IPS DF 4.7 (cell line): ENCODE data around the gene CHCHD5.

ENCODE experiments used
- DNase-seq: peaks from one replicate; pipeline ENCODE4 v3.0.0-alpha.2; 2013; ENCODE audit warnings: low spot score; ENCODE audit errors: extremely low read depth

Gene CHCHD5

DNA sequence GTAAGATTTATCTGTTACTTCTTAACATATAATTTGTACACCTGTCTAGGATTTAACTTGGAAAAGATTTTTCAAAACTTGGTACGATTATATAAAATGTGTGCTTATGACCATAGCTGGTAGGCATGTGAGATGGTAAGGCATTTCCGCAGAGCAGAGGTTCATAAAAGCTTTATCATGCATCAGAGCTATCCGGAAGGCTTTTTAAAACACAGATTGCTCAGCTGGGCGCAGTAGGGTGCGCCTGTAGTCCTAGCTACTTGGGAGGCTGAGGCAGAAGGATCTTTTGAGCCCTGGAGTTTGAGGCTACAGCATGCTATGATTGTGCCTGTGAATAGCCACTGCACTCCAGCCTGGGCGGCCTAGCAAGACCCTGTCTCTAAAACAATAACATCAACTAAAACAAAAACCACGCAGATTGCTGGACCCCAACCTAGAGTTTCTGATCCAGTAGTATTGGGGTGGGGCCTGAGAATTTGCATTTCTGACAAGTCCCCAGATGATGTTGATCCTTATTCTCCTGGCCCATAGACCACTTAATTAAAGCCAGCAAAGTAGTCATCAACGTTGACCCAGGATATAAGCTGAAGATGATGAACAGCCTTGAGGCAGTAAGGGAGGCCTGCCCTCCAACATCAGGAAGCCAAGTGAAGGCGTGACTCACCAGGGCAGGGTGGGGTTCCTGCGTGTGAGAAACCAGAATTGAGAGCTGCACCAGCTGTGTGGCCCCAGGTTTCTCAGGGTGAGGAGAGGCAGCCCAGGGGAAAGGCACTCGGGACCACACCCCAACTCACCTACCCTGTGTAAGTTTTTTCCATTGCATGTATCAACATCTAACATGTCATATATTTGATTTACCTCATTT, 39.7 kb downstream of the CHCHD5 start:
- DNase-seq = no peak

DNA sequence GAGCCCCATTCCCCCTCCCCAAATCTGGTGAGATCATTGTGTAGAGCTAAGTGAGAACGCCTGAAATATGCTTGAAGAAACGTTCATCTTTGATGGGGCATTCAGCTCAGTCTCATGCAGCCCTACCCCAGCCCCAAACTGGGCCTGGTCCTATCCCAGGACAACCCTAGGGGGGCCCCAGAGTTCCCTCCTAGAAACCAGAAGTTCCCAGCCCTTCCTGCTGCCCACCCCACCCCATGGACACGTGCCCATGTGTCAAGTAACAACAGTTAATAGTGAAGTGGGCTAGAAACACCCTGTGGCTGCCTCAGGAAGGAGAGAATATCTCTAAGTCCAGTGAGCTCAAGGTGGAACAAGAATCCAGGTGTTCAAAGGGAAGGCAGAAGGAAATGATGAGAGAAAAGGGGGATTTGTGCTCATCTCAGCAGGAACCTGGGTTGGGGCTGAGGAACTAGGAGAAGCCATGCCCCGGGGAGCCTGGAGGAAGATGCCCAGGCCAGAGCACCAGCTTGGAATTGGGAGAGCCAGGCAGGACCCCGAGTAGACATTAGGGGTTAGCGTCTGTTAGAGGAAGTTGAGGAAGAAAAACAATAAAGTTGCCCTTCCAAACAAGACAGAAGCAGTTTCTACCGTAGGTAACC, 41.2 kb downstream of the CHCHD5 start:
- no peak for DNase-seq

DNA sequence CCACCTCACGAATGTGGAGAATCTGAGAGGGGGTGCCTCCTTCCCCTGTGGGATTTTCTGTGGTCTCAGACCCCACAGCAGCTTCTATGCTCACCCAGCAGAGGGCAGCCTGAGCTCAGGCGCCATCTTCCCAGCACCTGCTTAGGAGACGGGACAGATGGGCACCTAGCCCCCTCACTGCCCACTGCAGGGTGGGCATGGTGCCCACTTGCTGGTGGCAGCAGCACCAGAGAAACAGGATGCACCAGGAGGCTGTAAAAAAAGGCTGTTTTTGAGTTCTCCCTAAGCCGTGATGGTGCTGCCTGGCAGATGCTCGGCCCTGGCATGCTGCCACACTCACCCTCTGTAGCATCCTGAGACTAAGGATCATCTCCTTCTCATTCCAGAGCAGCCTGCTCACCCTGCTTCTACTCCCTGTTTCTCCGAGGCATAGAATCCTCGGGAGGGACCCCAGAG, 42.2 kb downstream of the CHCHD5 start:
- DNase-seq = no peak

DNA sequence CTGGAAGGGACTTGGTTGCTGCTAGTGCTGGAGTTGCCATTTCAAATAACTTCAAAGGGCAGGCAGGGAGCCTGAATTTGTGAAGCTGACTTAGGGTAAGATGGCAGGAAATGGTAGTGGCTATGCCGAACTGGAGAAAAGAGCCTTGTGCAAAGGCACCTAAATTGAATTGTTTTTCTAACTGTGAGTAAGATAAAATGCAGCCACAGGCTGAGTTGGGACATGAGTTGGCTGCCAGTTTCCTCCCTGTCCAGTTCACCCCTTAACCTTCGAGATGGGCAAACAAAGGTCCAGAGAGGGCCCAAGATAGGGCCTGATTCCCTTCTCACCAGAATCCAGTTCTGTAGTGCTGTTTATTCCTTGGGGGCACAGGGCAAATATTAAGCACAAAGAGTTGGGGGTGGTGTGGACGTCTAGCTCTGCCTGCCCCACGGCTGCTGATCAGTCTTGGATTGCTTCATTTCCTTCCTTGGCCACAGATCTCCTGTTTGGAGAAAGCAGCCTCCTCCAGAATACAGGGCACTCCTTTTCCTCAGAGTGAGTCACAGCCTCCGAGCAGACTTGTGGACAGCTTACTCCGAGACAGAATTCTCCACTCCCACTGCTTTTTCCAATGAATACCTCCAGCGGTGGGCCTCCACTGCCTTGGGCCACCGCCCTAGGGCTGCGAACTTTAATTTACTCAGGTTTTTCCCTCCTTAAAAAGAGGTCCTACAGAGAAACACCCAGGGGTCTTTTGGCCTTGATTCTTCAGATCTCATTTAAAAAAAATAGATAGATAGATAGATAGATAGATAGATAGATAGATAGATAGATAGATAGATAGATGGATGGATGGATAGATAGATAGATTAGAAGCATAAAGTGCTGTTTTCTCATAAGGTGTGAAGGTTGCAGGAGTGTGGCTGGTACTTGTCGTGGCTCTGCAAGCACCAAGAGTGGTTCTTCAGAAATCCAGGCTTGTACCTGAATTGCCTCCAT, 42.9 kb downstream of the CHCHD5 start:
- no peak for DNase-seq

DNA sequence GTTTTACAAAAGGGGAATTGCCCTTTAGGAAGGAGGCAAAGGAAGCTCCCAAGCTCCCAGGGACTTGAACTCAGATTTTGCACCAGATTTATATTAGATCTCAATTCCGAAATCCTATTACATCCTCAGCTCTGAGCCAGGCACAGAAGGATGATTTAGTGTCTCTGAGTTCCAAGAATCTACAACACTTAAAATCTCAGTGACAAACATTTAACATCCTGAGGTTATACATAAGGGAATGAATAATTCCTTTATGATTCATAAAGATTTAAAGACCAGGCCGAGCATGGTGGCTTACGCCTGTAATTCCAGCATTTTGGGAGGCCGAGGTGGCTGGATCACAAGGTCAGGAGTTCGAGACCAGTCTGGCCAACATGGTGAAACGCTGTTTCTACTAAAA, 44.8 kb downstream of the CHCHD5 start:
- no peak for DNase-seq

DNA sequence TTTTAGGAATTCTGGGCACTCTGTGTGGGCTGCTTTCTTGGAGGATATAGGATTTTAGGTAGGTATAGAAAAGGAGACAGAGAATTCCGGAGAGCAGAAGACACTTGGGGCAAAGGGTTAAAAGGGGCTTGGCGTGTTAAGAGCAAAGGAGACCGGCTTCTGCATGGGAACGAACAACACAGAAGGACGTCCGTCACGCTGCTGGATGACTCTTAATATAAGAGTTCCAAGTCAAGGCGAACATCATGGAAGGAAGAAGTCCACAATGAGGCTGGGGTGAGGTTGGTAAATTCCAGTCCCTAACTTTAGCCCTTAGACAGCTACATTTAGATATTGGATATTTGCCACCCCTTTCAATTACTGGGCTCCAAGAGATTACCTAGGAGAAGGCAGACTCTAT, 45.4 kb downstream of the CHCHD5 start:
- DNase-seq = no peak

DNA sequence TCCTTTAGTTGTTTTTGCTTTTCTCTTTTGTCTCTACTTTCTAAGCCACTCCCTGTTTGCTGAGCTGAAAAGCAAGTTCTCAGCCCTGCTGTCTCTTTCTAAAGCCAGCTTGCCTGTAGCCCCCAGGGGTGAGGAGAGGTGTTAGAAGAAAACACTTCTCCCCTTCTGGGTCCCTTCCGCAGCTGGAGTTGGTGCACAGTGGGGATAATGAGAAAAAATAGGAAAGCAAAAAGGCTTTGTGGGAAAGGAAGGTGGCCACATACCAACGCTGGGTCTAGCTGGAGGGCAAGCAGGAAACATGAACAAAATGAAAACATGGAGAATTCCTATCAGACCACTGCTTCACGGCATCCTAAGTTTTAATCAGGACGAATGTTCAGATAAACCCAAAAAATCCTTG, 45.9 kb downstream of the CHCHD5 start:
- DNase-seq = no peak

DNA sequence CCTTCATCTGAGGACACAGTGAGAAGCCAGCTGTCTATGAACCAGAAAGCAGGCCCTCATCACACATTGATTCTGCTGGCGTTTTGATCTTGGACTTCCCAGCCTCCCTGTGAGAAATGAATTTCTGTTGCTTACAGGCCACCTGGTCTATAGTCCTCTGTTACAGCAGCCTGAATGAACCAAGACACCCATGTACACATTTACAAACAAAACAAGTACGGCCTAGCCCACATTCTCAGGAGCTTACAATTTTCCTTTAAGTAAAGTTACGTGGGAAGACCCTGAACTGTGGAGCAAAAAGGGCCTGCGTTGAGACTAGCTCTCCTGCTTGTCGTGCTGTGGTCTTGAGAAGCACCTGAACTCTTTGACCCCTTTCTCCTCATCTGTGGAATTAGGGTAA, 49.3 kb downstream of the CHCHD5 start:
- no peak for DNase-seq

DNA sequence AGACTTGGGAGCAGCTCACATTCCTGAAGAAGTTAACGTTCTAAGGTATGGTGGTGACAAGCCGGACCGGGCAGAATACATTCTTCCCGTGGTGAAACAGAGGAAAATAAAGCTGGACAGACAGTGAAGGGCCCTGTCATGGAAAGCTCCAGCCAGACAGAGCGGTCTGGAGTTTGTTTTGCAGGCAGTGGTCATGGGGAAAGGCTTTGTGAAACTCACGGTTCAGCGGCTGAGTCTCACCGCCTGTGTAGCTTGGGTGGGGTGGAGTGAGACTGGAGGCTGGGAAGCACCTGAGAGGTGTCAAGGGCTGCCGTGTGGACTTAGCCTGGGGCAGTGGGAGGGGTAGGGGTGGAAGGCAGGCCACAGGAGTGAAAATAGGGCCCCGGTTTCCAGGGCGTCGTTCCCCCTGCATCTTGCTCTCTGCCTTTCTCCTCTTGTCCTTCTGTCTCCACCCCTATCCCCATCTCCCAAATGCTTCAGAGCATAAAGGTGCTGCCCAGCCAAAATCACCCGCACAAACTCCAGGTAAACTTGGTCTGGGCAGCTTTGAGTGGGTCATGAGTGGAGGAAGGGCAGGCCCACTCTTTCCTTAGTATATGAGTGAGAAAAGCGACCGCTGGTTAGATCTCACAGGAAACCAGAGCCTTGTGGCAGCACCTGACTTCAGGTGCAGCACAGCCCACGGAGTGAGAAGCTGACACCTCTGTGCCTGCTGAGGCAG, 49.9 kb downstream of the CHCHD5 start:
- no peak for DNase-seq

DNA sequence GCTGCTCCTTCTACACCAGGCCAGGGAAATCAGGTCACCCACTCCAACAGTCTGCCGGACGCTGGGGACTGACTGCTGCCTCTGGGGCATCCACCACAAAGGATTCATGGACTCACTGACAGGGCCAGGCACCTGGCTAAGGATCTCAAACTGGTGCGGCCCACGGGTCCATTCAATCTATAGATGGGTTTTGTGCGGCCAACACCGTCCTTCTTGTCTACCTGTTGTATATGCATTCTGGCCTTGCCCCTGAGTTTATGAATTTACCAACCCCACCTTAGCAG, 50.4 kb downstream of the CHCHD5 start:
- DNase-seq = no peak

DNA sequence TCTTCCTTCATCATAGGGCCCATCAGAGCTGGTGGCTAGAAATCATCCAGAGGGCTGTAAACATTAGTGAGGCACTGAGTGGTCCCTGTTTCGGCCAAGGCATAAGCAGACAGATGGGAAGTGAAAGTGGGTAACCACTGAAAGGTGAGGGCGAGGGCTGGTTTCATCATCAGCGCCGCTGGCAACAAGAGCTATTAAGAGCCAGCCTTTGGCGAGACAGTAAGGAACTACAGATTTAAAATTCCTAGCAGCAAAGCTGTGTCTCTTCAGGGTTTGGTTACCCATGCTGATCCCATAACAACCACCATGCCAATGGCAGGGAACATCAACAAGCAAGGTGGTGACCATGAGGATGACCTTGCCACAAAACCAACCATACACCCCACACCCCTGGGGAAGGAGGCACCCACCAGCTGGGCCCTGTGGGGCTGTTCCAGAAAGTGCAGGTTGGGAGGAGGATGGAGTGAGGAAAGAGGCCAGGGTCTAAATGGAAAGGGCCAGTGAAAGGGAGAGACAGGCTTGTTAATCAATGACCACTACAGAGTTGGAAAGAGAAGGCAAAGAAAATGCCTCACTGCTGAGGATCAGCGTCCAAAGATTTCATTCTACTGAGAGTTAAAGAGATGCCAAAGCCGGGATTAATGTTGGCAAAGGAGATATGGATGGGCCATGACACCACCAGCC, 52.3 kb downstream of the CHCHD5 start:
- DNase-seq = no peak

DNA sequence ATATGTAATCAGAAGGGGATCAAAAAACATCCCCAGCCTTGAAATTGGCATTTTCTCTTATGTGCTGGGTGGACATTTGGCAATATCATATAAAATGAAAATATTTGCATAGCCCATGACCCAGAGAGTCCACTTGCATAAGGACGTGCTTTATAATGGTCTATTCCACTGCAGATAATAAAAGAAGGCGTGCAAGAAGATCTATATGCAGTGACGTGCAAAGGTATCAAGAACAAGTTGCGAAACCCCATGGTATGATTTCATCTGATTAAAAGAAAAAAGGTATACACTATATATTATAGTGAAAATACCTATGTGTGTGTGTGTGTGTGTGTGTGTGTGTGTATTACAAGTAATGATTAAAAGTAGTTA, 52.9 kb downstream of the CHCHD5 start:
- DNase-seq = no peak
